Measurements from ENCODE around the gene ZMAT3. TPM values are rescaled to one million over a fixed set of nuclear protein-coding genes. Genes with fewer than 3 reads are reported as not detected.

Gene ZMAT3
- total and polyA plus RNA-seq, 2 of the 8 experiments (the other 6 are each of a cell fraction or from before 2014, with no cell fraction given), result 5.0 to 9.2 TPM

GRCh38 chr3:179079537-179079936, 7.9 kb upstream of the ZMAT3 start:
- Histone ChIP-seq H2BK15ac (ENCODE audit: low read length) (no peak overlapping the region), H3K4me1 (replicated peaks in 1 of 4; ENCODE audit: control insufficient read depth in 3 of 4, insufficient read depth in 4 of 4, low read length in 3 of 4) (peaks cover under 1 to 9% (median 3%) of the 10 kb centered on the region in 4 experiments; a peak in 3 of 7 replicates), H3K4me3 (ENCODE audit: extremely low read depth in 1 of 4, insufficient read depth in 2 of 4, low read depth in 3 of 4, low read length in 4 of 4) (no peak overlapping the region), H3K27ac (ENCODE audit: low read depth, low read length) (no peak overlapping the region), H3K9me3 (ENCODE audit: insufficient read depth in 2 of 2, low read depth in 1 of 2, low read length in 1 of 2) (no peaks in the 10 kb centered on the region), H3K79me1 (ENCODE audit: low read depth, low read length) (no peaks in the 10 kb centered on the region), H3K23me2 (ENCODE audit: low read depth, low read length) (no peaks in the 10 kb centered on the region), H3K79me2 (ENCODE audit: control insufficient read depth in 1 of 2, insufficient read depth in 2 of 2, low read length in 2 of 2) (no peaks in the 10 kb centered on the region), H3K23ac (ENCODE audit: insufficient read length) (no peak overlapping the region), H2BK120ac (replicated peaks; ENCODE audit: low read depth, low read length) (no peak overlapping the region), H4K5ac (ENCODE audit: insufficient read length, low read depth, low read length) (no peak overlapping the region), H2BK5ac (ENCODE audit: low read depth, low read length) (no peak overlapping the region), H3K56ac (replicated peaks; ENCODE audit: insufficient read length, low read depth, low read length) (no peak overlapping the region), H4K91ac (replicated peaks; ENCODE audit: insufficient read length, low read length) (no peak overlapping the region), H3K14ac (ENCODE audit: insufficient read length) (no peak overlapping the region), H3K4me2 (ENCODE audit: insufficient read depth in 1 of 2, low read depth in 2 of 2, low read length in 2 of 2) (no peak overlapping the region), H3K18ac (ENCODE audit: extremely low read depth, low read length) (no peak overlapping the region), H4K20me1 (replicated peaks in 1 of 2; ENCODE audit: control insufficient read depth in 1 of 2, insufficient read depth in 2 of 2, low read length in 2 of 2) (no peaks in the 10 kb centered on the region), H2AFZ (ENCODE audit: low read length) (peak overlapping the region; percentile 34; the same call in 1 of the 2 replicates), H3K4ac (replicated peaks; ENCODE audit: insufficient read length, low read depth, low read length) (no peak overlapping the region), H2BK20ac (ENCODE audit: low read length) (peak overlapping the region; percentile 10; the same call in 1 of the 2 replicates), H4K8ac (ENCODE audit: extremely low read depth, insufficient read depth, low read length) (no peak overlapping the region), H2BK12ac (ENCODE audit: low read depth, low read length) (no peak overlapping the region), H2AK5ac (ENCODE audit: low read depth, low read length) (no peak overlapping the region), H3K36me3 (ENCODE audit: control insufficient read depth in 2 of 4, insufficient read depth in 4 of 4, low read length in 3 of 4) (no peaks in the 10 kb centered on the region), H3K9ac (replicated peaks in 1 of 4; ENCODE audit: extremely low read depth in 1 of 4, low read depth in 3 of 4, low read length in 3 of 4) (no peak overlapping the region), H3K27me3 (replicated peaks in 1 of 4; ENCODE audit: control insufficient read depth in 3 of 4, extremely low read depth in 1 of 4, insufficient read depth in 3 of 4, low read length in 3 of 4) (no peaks in the 10 kb centered on the region)
- CTCF ChIA-PET (ENCODE audit: partially characterized antibody), result interaction anchor here (0.7 kb wide), 1 partner anchor 14 kb away, joined by 3 read pairs; no protein-coding TSS in a partner anchor
- FAIRE-seq (no peak), DNase-seq (ENCODE audit: low read depth in 1 of 2, low spot score in 2 of 2) (no peak)
- WGBS, 2 experiments (ENCODE audit: extremely low coverage in 1 of 2, insufficient coverage in 1 of 2, insufficient read length in 1 of 2, insufficient replicate concordance in 2 of 2, low coverage in 1 of 2, low lambda C conversion rate in 2 of 2, missing lambda C conversion rate in 1 of 2), result 87% methylated on average over 4 of the region's 4 CpGs; no CpG with 5 or more reads in 1 of the 2 experiments
- POLR2A ChIA-PET (ENCODE audit: partially characterized antibody), result interaction anchor here (0.6 kb wide), 1 partner anchor 15 kb away, joined by 3 read pairs; no protein-coding TSS in a partner anchor
- TF ChIP-seq RNF2 (IDR thresholded peaks at IDR 0.05; ENCODE audit: borderline replicate concordance, low read depth, low read length, missing control alignments, poor library complexity, severe bottlenecking) (no peak), EZH2 (IDR thresholded peaks at IDR 0.05; ENCODE audit: low read depth, low read length, severe bottlenecking) (no peak), CHD2 (IDR thresholded peaks at IDR 0.05; ENCODE audit: low read length) (no peak), YY1 (IDR thresholded peaks at IDR 0.05; ENCODE audit: low read depth, low read length) (no peak)
- TF ChIP-seq, protein P1, sequence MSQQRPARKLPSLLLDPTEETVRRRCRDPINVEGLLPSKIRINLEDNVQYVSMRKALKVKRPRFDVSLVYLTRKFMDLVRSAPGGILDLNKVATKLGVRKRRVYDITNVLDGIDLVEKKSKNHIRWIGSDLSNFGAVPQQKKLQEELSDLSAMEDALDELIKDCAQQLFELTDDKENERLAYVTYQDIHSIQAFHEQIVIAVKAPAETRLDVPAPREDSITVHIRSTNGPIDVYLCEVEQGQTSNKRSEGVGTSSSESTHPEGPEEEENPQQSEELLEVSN (IDR thresholded peaks at IDR 0.05), result no peak
